GM21723 (cell line): ENCODE data around the gene DDT.
"Not testable (repeated sequence)": the region's sequence is repeated elsewhere in the genome, so short reads cannot be mapped to it uniquely, and the experiment has no call there.

Experiments
- ATAC-seq: cut with Tn5 transposase; IDR thresholded peaks from one replicate; pipeline ENCODE4 v1.9.1; 2021; ENCODE audit warnings: mild to moderate bottlenecking, moderate library complexity; ENCODE audit not compliant: unreplicated experiment

DDT gene

DNA sequence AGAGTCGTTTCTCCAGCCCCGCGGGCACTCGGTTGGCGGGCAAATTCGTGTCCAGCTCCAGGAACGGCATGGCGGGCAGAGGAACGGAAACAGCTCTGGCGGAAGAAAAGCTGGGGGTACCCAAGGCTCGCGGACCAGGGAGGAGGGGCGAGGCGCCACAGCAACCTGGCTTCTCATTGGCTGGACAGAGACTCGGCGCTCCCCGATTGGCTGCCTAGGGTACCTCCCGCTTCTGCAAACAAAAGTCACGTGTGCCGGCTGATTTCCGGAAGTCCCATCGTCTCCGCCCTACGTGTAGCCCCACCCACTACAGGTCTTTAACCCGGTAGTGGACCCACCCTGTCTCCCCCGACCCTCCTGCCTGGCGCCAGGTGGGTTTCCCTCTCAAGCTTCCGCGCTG, at the start of gene DDT:
Gene DDT, minus strand, starts transcription at position 97 of the 400 bp plus-strand sequence. Its CDS starts 27 bp downstream, at position 70.
- ATAC-seq = peak; percentile 85

DNA sequence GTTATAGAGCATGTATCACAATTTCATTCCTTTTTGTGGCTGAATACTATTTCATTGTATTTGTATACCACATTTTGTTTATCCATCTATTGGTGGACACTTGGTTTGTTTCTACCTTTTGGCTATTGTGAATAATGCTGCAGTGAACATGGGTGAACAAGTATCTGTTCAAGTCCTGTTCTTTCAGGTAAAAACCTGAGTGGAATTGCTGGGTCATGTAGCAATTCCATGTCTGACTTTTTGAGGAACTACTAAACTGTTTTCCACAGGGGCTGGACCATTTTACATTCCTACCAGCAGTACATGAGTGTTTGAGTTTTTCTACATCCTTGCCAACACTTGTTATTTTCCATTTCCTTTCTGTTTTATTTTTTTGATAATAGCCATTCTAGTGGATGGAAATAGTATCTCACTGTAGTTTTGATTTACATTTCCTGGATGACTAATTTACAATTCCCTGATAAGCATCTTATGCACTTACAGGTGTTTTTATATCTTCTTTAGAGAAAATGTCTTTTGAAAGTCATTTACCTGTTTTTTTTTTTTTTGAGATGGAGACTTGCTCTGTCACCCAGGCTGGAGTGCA, 49.1 kb upstream of the DDT start:
- ATAC-seq = no peak

DNA sequence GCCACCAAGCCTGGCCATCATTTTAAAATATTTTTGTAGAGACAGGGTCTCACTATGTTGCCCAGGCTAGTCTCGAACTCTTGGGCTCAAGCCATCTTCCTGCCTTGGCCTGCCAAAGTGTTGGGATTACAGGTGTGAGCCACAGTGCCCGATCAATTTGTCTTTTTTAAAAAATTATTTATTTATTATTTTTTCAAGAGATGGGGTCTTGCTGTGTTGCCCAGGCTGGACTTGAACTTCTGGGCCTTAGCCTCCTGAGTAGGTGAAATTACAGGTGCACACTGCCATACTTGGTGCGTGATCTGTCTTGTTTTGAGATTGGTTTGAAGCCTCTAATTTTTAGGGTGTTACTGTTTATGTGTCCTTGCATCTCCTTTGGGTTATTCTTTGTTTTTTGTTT, 47.1 kb upstream of the DDT start:
- no peak for ATAC-seq

DNA sequence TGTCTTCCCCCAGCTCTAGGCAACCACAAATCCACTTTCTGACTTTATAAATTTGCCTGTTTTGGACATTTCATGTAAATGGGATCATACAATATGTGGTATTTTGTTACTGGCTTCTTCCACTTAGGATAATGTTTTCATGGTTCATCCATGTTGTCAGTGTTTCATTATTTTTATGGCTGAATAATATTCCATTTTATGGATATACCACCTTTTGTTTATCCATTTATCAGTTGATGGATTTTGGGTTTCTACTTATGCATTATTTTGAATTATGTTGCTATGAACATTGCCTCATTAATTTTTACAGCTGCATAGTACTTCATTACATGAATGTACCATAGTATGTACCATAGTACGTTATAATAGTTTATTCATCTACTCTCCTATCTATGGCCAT, 41.9 kb upstream of the DDT start:
- ATAC-seq = no peak

DNA sequence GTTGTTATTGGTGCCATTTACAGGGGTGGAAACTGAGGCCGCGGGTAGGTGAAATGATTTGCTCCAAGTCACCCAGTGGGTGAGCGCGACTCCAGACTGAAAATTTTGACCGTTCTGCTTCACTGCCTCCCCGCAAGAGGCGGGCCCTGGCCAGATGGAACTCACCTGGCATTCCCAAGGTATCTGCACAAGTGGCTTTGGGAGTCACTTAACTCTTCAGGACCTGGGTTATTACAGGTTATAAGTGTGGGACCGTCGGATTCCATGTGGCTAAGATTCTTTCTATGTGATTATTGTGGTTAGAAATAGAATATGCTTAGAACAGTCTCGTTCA, 37.5 kb upstream of the DDT start:
- no peak for ATAC-seq

DNA sequence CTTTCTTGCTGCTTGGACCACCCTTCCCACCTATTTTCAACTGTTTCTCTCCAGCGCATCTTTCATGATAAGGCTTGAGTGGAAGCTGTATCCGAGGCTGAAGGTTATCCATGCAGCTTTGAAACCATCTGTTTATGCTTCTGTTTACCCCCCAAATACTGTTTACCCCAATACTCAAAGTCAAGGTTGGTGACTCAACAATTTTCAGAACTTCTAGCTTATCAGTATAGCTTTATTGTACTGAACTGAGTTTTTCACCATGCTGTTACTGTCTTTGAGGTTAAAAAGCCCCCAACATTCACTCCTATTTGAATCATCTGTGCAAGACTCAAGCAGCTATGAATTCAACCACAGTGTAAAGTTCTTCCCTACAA, 35.8 kb upstream of the DDT start:
- ATAC-seq = no peak

DNA sequence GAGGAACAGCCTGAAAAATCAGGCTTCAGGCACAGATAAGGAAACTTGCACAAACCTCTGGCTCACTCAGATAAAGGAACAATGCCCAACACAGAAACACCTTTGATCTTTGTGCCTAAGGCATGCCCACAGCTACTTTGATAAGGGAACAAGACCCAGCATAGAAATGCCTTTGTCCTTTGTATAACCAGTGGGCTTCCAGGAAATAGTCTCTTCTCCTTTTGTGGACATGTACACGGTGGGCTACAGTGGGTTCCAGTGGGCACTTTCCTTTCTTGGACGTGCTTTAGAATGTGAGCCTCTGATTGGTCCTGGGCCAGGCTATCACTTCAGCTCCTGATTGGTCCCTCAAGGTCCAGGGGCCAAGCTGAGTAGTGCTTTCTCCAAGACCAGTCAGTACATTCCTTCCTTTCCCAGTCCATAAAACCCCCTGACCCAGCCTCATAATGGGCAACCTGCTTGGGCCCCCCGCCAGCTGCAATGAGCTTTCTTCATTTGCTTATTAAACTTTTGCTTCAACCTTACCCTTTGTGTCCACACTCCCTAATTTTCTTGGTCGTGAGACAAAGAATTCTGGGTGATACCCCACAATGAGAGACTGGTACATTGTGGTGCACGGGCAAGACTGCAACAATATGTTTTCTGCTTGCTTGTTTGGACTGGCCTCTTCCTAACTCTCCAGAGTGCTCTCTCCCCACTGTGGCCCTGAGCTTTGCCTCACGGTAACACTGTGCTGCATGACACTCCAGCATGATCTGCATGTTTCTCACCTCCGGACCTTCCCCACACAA, 35.2 kb upstream of the DDT start:
- no peak for ATAC-seq

DNA sequence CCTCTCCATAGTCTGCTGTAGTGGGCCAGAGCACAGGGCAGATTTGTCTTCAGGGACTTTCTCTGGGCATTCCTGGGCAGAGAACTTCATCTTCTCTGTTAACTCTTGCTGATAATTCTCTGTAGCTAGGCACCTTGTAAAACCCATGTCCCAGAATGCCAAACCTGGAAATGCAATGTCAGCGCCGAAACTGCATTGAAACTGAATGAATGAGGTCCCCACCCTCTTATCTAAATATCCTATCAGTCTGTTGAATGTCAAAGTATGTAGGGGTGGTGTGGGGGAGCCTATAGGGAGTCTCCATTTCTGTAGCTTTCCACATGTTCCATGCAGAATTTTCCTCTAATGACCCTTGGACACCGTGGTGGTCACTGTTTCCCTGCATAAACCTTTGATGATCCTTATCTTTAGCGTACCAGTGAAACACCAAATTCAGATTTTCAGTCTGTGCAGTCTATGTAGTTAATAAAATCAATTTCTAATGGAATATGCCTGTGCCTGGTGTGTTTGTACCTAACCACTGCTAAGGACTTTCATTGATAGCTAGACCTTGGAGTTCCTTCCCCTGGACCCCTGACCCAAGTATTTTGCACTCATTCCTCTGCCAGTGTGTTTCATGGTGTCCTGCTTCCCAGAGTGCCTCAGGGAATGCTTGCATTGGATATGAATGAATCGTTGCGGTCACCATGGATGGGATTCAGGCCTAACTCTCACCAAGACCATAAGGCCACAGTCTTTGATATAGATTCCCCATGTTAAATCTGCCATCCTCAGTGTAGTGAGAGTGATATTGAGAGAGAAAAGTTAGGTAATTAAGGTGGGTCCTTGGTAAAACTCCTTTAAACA, 34.4 kb upstream of the DDT start:
- no peak for ATAC-seq

DNA sequence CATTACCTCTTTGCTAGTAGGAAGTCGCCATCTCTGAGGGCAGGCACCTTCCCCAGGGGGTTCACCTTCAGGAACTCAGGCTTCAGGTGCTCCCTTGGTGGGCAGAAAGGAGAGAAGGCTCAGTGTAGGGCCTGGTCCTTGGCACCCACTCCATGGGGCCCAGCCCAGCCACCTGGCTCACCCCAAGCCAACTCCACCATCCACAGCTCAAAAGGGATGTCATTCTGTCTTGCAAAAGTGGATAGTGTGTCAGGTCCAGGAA, 33.7 kb upstream of the DDT start:
- ATAC-seq = no peak

DNA sequence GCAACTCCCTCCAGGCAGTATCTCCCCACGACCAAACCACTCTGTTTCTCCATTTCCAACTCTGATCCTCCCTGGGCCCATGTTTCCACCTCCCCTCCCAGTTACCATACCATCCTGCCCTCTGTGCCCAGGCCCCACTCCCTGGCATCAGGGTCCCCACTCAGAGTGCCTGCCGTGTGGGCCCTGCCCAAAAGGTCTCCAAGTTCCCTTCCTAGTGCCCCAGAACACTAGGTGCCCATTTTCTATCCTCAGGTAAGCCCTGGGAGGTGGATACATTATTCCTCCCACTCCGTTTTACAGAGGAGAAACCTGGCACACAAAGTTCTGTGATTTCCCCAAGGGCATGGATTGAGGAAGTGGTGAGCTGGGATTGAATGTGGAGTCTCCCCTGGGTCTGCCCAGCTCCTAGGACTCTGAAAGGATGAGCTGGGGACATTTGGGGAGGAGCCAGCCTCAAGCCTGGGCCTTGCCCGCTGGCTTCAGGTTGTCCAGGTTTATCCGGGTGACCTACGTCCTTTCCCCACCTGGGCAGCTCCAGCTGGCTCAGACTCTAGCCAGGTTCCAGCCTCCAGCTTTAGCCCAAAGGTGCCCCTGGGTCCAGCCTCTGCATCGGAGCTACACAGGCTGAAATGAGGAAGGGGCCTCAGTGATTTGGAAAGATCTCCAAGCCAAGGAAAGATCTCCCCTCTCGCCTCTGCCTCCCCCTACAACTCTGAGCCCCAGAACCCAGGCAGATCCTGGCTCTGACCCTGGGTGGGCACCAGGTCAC, 33.2 kb upstream of the DDT start:
- no peak for ATAC-seq

DNA sequence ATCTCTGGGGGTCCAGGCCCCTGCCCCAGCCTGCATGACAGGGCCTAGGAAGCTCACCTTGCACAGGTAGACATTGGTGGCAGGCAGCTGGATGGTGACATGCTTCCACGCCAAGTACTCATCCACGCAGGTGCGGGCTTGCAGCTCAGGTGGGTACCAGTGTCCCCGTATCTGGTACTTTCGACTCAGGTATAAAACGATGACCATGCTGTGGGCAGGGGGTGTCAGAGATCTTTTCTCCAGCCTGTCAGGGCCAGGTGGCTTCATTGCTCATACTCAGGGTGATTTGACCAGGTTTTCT, 32.6 kb upstream of the DDT start:
- no peak for ATAC-seq

DNA sequence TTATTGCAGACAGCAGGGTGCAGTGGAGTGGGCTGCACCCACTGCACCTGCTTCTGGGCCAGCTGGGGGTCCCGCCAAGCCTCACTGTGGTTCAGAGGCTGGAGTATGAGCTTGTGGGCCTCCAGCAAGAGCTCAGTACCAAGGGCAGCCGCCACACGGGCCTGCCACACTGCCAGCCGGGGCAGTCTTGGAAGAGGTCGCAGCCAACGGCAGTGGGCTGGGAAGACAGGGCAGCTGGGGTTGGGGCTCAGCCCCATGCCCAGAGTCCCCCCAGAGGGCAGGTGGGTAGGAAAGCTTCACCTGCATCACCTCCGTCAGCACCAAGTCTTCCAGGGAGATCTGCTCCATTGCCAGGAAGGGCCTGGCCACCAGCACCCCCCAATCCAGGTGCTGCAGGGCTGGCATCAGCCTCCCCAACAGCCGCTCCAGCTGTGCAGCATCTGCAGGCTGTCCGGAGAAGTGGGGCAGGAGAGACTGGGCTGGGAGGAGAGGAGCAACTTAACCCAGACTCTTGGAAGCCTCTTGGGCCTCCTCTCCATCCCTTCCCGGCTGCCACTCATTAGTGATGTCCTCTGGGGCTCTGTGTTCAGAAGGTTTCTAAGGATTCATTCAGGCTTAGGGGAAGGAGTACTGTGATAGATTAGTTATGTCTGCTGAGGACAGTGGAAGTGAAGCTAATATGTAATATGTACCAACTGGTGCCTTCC, 32.1 kb upstream of the DDT start:
- ATAC-seq = no peak

DNA sequence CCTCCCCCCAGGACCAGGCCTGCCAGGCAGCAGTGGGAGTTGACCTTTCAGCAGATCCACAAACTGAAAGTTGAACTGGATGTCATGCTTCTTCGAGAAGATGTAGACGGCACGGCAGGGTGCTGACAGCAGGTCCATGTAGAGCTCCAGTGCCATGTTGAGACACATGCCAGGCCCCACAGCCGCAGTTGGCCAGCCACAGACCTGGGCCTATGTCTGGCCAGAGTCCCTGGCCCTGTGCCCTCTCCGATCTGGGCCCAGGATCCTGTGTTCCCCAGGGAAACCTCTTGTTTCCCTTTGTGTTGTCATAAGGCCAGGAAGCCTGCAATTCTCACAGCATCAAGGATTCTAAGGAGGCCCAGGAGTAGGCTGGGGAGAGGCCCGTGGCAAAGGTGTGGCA, 31.0 kb upstream of the DDT start, which contains the start of gene GSTT4:
Gene GSTT4, minus strand, starts transcription at position 253 of the 400 bp plus-strand sequence. Its CDS starts 97 bp downstream, at position 156.
- no peak for ATAC-seq

DNA sequence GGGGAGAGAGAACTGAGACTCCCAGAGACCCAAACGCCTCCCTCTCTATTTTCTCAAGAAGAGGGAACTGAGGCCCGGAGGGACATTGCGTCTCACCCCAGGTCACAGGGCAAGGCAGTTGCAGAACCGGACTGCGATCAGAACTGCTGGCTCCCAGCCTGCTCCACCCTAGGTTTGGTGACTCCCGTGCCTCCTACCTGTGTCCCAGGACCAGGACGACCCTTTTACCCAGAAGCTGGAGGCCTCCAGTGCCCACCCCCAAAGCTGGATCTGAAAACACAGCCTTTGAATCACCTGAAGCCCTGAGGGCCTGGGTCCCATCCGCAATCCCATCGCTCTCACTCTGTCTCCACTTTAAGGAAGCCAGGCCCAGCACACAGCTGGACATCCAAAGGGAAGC, 29.6 kb upstream of the DDT start:
- ATAC-seq = no peak

DNA sequence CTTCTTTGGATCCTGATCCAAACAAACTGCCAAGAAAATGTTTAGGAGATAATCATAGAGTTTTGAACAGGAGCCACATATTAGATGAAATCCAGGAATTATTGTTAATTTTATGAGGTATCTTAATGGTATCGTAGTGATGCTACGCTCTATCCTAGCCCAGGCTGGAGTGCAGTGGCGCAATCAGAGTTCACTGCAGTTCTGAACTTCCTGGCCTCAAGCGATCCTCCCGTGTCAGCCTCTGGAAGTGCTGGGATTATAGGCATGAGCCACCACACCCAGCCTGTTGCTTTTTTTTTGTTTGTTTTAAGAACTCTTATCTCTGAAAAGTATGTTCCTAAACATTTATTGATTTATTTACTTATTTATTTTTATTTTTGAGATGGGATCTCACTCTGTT, 28.6 kb upstream of the DDT start:
- ATAC-seq = no peak

DNA sequence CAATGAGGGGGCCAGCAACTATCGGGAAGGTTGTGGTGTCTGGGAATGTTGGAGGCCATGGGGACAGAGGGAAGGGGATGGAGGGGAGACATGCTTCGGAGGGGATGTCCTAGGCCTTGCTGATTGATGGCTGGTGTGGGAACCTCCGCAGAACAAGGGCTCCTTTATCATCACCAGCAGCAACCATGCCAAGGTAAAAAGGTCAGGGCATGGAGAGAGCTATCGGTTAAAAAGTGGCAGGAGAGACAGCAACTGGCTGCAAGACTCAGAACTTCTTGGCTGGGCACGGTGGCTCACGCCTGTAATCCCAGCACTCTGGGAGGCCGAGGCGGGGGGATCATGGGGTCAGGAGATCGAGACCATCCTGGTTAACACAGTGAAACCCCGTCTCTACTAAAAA, 28.0 kb upstream of the DDT start:
- ATAC-seq = no peak

DNA sequence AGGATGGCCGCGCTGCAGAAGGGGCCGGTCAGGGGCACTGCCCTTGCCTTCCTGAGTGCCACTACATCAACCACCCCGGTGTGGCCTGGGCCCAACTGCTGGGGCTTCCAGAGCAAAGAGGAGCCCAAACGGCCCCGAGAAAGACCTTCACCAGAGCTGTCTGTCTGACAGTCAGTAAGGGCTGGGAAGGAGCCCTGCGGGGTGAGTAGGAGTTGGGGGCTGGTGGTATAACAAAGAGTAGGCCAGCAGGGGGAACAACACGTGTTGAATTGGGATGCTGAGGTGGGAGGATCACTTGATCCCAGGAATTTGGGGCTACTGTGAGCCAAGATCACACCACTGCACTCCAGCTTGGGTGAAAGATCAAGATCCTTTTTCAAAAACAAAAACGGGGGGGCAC, 27.1 kb upstream of the DDT start:
- no peak for ATAC-seq

DNA sequence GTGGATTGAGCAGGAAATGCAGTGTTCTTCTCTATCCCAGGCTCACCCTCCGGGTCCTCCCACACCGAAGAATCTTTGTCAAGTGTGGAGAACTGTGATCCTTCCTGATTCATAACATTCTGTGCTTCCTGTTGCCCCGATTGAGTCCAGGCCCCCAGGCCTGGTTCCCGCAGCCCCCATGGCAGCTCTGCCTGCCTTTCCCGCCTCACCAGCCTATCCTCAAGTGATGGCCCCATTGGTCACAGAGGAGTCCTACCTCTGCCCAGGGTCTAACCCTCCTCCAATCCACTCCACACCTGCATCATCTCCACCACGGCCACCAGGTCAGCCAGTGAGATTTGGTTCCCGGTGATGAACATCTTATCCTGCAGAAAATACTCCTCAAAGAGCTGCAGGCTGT, 25.5 kb upstream of the DDT start:
- ATAC-seq = not testable (repeated sequence)

DNA sequence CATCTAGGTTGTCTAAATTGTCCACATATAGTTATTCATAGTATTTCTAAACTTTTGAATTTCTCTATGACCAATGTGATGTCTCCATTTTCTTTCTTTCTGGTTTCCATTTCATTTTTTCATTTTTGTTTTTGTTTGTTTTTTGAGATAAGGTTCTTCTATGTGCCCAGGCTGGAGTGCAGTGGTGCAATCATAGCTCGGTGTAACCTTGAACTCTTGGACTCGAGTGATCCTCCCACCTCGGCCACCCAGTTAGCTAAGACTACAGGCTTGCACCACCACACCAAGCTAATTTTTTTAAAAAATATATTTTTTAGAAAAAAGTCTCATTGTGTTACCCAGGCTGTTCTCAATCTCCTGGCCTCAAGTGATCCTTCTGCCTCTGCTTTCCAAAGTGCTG, 22.9 kb upstream of the DDT start:
- no peak for ATAC-seq

DNA sequence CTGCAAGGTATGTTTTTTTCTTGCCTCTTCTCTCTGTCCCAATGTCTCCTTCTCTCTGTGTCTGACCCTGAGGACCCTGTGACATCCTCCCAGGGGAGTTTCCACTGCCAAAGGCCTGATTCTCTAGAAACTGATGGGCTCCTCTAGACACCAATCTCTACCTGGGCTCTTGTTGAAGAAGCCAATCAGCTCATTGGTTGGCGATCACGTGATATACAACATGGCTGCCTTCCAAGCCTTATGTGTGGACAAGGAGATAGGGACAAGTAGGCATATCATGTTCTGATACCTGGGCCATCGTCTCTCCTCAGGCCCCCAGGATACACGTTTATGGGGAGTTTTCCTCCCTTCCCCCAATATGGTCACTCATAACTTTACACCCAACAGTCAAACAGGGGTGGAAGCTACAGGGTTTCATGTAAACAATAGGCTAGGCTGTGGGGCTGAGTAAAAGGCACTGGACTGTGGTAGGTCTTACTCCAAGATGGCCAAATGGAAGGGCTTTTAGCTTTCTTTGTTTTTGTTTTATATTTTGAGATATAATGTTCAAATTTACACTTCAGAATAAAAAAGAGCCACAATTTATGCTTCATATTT, 19.4 kb upstream of the DDT start:
- not testable (repeated sequence) for ATAC-seq

DNA sequence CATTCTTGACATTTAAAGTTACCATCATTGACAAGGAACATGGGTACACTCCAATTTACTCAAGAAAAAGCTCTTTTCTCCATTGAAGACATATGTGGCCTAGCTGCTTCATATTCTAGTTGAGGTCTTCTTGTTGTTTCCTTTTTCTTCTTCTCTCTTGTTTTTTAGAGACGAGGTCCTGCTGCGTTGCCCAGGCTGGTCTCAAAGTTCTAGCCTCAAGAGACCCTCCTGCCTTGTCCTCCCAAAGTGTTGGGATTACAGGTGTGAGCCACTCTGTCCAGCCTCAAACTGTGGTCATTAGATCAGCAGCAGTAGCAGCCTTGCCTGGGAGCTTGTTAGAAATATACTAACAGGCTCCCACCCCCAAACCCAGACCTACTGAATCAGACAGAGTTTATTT, 18.8 kb upstream of the DDT start:
- ATAC-seq = not testable (repeated sequence)
